GM12878 (cell line): ENCODE data around the gene MRAS. TPM values are rescaled to one million over a fixed set of nuclear protein-coding genes. Genes with fewer than 3 reads are reported as not detected.

ENCODE experiments used
- ATAC-seq: fragments of 200-7000 bp; cut with Tn5 transposase; 3 replicates; pipeline ENCODE4 v1.9.1; 2020; ENCODE audit warnings: mild to moderate bottlenecking, moderate library complexity
- BruUV-seq: library from RNA; stranded (reverse); fragments of 400-500 nt; replicated peaks from 2 replicates; lab custom pipeline; 2021; lab: Mats Ljungman, UMichigan
- CTCF ChIA-PET: fragments of 300-600 bp; sonication (Branson Sonifier 250); formaldehyde crosslinking; extraction: SDS; loops from one replicate; lab custom pipeline; 2021; ENCODE audit warnings: inconsistent platforms; lab: Yijun Ruan, JAX
- POLR2A ChIA-PET: fragments of 350-600 bp; formaldehyde crosslinking; extraction: SDS; loops from one replicate; lab custom pipeline; 2021; ENCODE audit warnings: inconsistent platforms; lab: Charles Lee
- RAD21 ChIA-PET: fragments of 300-600 bp; sonication (Branson Sonifier 250); formaldehyde crosslinking; loops from one replicate; lab custom pipeline; 2023; ENCODE audit warnings: antibody characterized with exemption; ENCODE audit not compliant: unreplicated experiment; lab: Charles Lee
- SMC1A ChIA-PET: fragments of 300-600 bp; sonication (Branson Sonifier 250); formaldehyde crosslinking; loops from one replicate; lab custom pipeline; 2023; ENCODE audit not compliant: unreplicated experiment, uncharacterized antibody; lab: Charles Lee
- DNase-seq: peaks from one replicate; pipeline ENCODE4 v3.0.0-alpha.2; 2011; ENCODE audit warnings: low read depth, low spot score
- FAIRE-seq: peaks from 3 replicates; lab custom pipeline; 2011; peaks lifted over from hg19 to GRCh38; lab: Jason Lieb, UNC
- H2AFZ ChIP-seq: 2 replicates; pipeline ENCODE4 v1.6.0; 2011; ENCODE audit warnings: low read depth, low read length, control low read depth; ENCODE audit not compliant: control insufficient read depth
- H3K27ac ChIP-seq: 2 replicates; pipeline ENCODE4 v1.5.1; 2011; ENCODE audit warnings: control low read depth; ENCODE audit not compliant: control insufficient read depth, insufficient read depth
- H3K27me3 ChIP-seq, 2 experiments: replicated peaks in 1 of 2; 2 replicates each; pipeline versions ENCODE4 v1.6.0 to v1.6.1; 2011; ENCODE audit warnings: low read length in 1 of 2; ENCODE audit not compliant: control insufficient read depth in 2 of 2, insufficient read depth in 2 of 2
- H3K36me3 ChIP-seq, 2 experiments: 2 replicates each; pipeline ENCODE4 v1.5.1; 2011; ENCODE audit warnings: low read length in 1 of 2; ENCODE audit not compliant: control insufficient read depth in 2 of 2, insufficient read depth in 2 of 2
- H3K4me1 ChIP-seq: 2 replicates; pipeline ENCODE4 v1.6.1; 2011; ENCODE audit warnings: mild to moderate bottlenecking, low read length, moderate library complexity, mixed read lengths; ENCODE audit not compliant: control insufficient read depth, insufficient read depth
- H3K4me2 ChIP-seq: 2 replicates; pipeline ENCODE4 v1.6.0; 2011; ENCODE audit warnings: control low read depth; ENCODE audit not compliant: control insufficient read depth, insufficient read depth
- H3K4me3 ChIP-seq: fragments of 200-600 bp; sonication (generic); 2 replicates; pipeline ENCODE4 v1.5.1; 2016
- H3K79me2 ChIP-seq: 2 replicates; pipeline ENCODE4 v1.6.0; 2011; ENCODE audit warnings: low read length; ENCODE audit not compliant: control insufficient read depth, insufficient read depth
- H3K9ac ChIP-seq: 2 replicates; pipeline ENCODE4 v1.8.0; 2011; ENCODE audit warnings: low read length, control low read depth, mixed read lengths; ENCODE audit not compliant: control insufficient read depth, insufficient read depth
- H3K9me3 ChIP-seq: replicated peaks from 3 replicates; pipeline ENCODE4 v1.5.1; 2011; ENCODE audit warnings: mild to moderate bottlenecking, low read length; ENCODE audit not compliant: control insufficient read depth, insufficient read depth
- H4K20me1 ChIP-seq: 2 replicates; pipeline ENCODE4 v1.6.0; 2011; ENCODE audit not compliant: control insufficient read depth, insufficient read depth
- CTCF ChIP-seq, 3 experiments: IDR thresholded peaks in 2 of 3; conservative IDR thresholded peaks in 1 of 3; 2 replicates each; pipeline ENCODE4 v1.5.1; 2011; ENCODE audit warnings: low read depth in 3 of 3, low read length in 3 of 3, mild to moderate bottlenecking in 3 of 3, control low read depth in 2 of 3, moderate library complexity in 2 of 3, inconsistent platforms in 1 of 3, mixed read lengths in 1 of 3; ENCODE audit not compliant: control insufficient read depth in 2 of 3, insufficient read depth in 1 of 3; ENCODE audit errors: extremely low read depth in 1 of 3
- GATAD2B ChIP-seq: fragments of 450-650 bp; conservative IDR thresholded peaks from 2 replicates; pipeline ENCODE4 v1.6.1; 2017; ENCODE audit warnings: low read depth, mild to moderate bottlenecking, moderate library complexity
- NFYA ChIP-seq: IDR thresholded peaks from 2 replicates; pipeline ENCODE4 v1.6.1; 2011; ENCODE audit warnings: low read depth, mild to moderate bottlenecking, low read length, improper control_type of control experiment, borderline replicate concordance
- RAD21 ChIP-seq: IDR thresholded peaks from 2 replicates; pipeline ENCODE4 v1.6.1; 2011; ENCODE audit warnings: mild to moderate bottlenecking, low read depth, low read length, moderate library complexity; ENCODE audit not compliant: insufficient read depth
- RAD51 ChIP-seq: fragments of 450-650 bp; IDR thresholded peaks from 2 replicates; pipeline ENCODE4 v1.6.1; 2016; ENCODE audit warnings: moderate library complexity, mild to moderate bottlenecking, inconsistent platforms
- SIN3A ChIP-seq: IDR thresholded peaks from 2 replicates; pipeline ENCODE4 v1.6.1; 2012; ENCODE audit warnings: low read depth, low read length, improper control_type of control experiment
- SMC3 ChIP-seq: IDR thresholded peaks from 2 replicates; pipeline ENCODE4 v1.6.1; 2011; ENCODE audit warnings: low read length, improper control_type of control experiment, borderline replicate concordance
- TCF12 ChIP-seq: IDR thresholded peaks from 2 replicates; pipeline ENCODE4 v1.6.1; 2011; ENCODE audit warnings: low read depth, mild to moderate bottlenecking, low read length
- WRNIP1 ChIP-seq: IDR thresholded peaks from 2 replicates; pipeline ENCODE4 v1.6.1; 2011; ENCODE audit warnings: low read depth, low read length, improper control_type of control experiment, borderline replicate concordance
- ZNF384 ChIP-seq: IDR thresholded peaks from 2 replicates; pipeline ENCODE4 v1.6.1; 2012; ENCODE audit warnings: low read depth, mild to moderate bottlenecking, low read length, improper control_type of control experiment, borderline replicate concordance
- WGBS: methylation state at CpG from one replicate; pipeline ENCODE4 v1.1.6; 2016; ENCODE audit warnings: low lambda C conversion rate; ENCODE audit not compliant: insufficient replicate concordance, insufficient coverage; ENCODE audit errors: missing lambda C conversion rate; 5-methylcytosine and 5-hydroxymethylcytosine counted together
- in situ Hi-C: fragments of 300-500 bp; cut with MboI; formaldehyde crosslinking; loops from 9 replicates; pipeline ENCODE4 v1.14.3; 2018; ENCODE audit warnings: mixed read lengths
- intact Hi-C: fragments of 100-400 bp; cut with micrococcal nuclease; formaldehyde crosslinking; loops from one replicate; pipeline ENCODE4 v1.14.2; 2022; ENCODE audit not compliant: unreplicated experiment
- polyA plus RNA-seq, 11 experiments: library from polyadenylated mRNA; depleted of rRNA in 4 of 11; unstranded in 6 of 11; stranded (reverse) in 5 of 11; fragments of >200 nt; fragmentation: Nextera tagmentation in 4 of 11; fragmentation: Illumina TruSeq in 1 of 11; extraction: Ambion mirVana in 4 of 11; extraction: Trizol in 1 of 11; gene quantifications; 1 replicate in 1 of 11; 2 replicates in 10 of 11; pipeline versions ENCODE4 v1.2.1 to v1.2.3, GENCODE V29; 2011 to 2016; ENCODE audit warnings: inconsistent platforms in 2 of 11, missing spikeins in 2 of 11, low read depth in 1 of 11
- total RNA-seq, 4 experiments: library from RNA; depleted of rRNA in 3 of 4; stranded (reverse); fragments of >200 nt in 3 of 4; fragmentation: Illumina TruSeq in 1 of 4; extraction: Trizol in 1 of 4; gene quantifications; 2 replicates each; pipeline versions ENCODE4 v1.2.1 to v1.2.3, GENCODE V29; 2013 to 2021
- TF ChIP-seq, protein P1 (sequence below): IDR thresholded peaks from 2 replicates; pipeline ENCODE4 v1.6.1; 2012; ENCODE audit warnings: low read depth, low read length, improper control_type of control experiment

Gene MRAS
- total and polyA plus RNA-seq, 10 of the 15 experiments (the other 5 are each of a cell fraction or from before 2014, with no cell fraction given), result 0.01 to 0.44 (median 0.17) TPM; not detected in 6

DNA sequence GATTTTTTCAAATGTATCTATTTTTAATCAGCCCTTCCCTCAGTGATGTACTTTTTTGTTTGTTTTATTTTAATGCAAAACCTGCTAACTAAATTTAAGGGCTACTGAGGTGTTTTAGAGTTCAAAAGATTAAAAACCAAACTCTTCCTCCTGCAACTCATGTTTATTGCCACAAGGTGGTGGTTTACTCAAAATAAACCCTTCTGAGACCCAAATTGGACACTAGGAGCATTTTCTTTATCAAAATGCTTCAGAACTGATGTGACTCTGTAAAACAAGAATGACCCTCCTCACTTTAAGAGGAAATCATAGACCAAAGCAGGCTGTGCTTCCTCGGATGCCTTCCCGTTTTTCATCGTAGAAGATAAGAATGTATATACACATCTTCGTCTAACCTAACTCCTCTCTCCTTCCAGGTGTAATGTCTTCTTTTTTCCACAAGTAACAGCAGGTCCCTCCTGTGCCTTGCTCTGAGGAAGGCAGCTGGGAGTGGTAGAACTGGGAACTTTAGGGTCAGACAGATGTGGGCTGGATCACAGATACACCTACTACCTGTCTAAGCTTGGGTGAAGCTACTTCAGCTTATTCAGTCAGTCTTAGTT lies 15.8 kb upstream of the MRAS start:
- H3K79me2 ChIP-seq, result no peaks in the 10 kb centered on the region
- H3K9ac ChIP-seq, result no peak overlapping the region
- FAIRE-seq (peak; percentile 41), ATAC-seq (no peak), DNase-seq (no peak)
- 47% methylated on average over 4 of the region's 4 CpGs for WGBS
- peaks cover 2 to 16% of the 10 kb centered on the region in 2 experiments; a peak in 3 of 4 replicates for H3K27me3 ChIP-seq
- H2AFZ ChIP-seq, result no peak overlapping the region
- ChIA-PET RAD21 (interaction anchor here (1.5 kb wide), 1 partner anchor 583 kb away, joined by 4 read pairs; no protein-coding TSS in a partner anchor), POLR2A (no interaction called here), SMC1A (interaction anchor here (0.6 kb wide), 2 partner anchors 8 to 1927 kb away, joined by 3 to 5 read pairs; no protein-coding TSS in a partner anchor), CTCF (interaction anchor here (0.7 to 1.3 kb wide), 4 partner anchors 10 to 592 kb away, joined by 3 to 4 read pairs (median 3); no protein-coding TSS in a partner anchor)
- BruUV-seq, result no TSS peak
- intact Hi-C loops, result loop anchor here (2.0 to 5.0 kb wide), 3 partner anchors 80 to 590 kb away; no protein-coding TSS in a partner anchor
- H3K4me1 ChIP-seq, result peaks cover 7% of the 10 kb centered on the region
- in situ Hi-C loops, result no loop called here
- no peaks in the 10 kb centered on the region for H3K36me3 ChIP-seq
- H3K4me3 ChIP-seq, result no peak overlapping the region
- no peaks in the 10 kb centered on the region for H4K20me1 ChIP-seq
- no peak overlapping the region for H3K27ac ChIP-seq
- no peaks in the 10 kb centered on the region for H3K9me3 ChIP-seq
- no peak overlapping the region for H3K4me2 ChIP-seq
- TF ChIP-seq NFYA, result no peak
- TF ChIP-seq RAD51, result no peak
- TF ChIP-seq WRNIP1, result no peak
- no peak for TF ChIP-seq SIN3A
- TF ChIP-seq GATAD2B, result no peak
- peak; percentile 25; the same call in 1 of the 2 replicates for TF ChIP-seq SMC3
- TF ChIP-seq TCF12, result no peak
- TF ChIP-seq RAD21, result peak; percentile 64
- TF ChIP-seq, protein P1, sequence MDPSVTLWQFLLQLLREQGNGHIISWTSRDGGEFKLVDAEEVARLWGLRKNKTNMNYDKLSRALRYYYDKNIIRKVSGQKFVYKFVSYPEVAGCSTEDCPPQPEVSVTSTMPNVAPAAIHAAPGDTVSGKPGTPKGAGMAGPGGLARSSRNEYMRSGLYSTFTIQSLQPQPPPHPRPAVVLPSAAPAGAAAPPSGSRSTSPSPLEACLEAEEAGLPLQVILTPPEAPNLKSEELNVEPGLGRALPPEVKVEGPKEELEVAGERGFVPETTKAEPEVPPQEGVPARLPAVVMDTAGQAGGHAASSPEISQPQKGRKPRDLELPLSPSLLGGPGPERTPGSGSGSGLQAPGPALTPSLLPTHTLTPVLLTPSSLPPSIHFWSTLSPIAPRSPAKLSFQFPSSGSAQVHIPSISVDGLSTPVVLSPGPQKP, result no peak
- no peak for TF ChIP-seq ZNF384
- TF ChIP-seq CTCF (IDR thresholded peaks at IDR 0.05 in 2 of 3, conservative IDR thresholded peaks at IDR 0.05 in 1 of 3; ENCODE audit: control insufficient read depth in 2 of 3, extremely low read depth in 1 of 3, insufficient read depth in 1 of 3, low read depth in 3 of 3, low read length in 3 of 3), result peak; percentile 24 to 49 (median 42); a peak in 5 of 6 replicates
